Gastroesophageal sphincter (tissue), 4 donors: ENCODE data around the gene ZMIZ1. TPM values are rescaled to one million over a fixed set of nuclear protein-coding genes. Genes with fewer than 3 reads are reported as not detected.

Experiments used
- ATAC-seq: fragments of 150-250 bp; one replicate; pipeline ENCODE4 v1.9.1; 2016; ENCODE audit warnings: mild to moderate bottlenecking, moderate library complexity
- H3K27ac ChIP-seq, 4 donors: fragments of 200-600 bp; sonication (generic) in 3 of 4; 1 replicate in 3 of 4; 2 replicates in 1 of 4; pipeline ENCODE4 v1.5.1; 2016 to 2019
- H3K27me3 ChIP-seq: fragments of 200-600 bp; sonication (generic); one replicate; pipeline ENCODE4 v1.5.1; 2019
- H3K36me3 ChIP-seq, 2 donors: fragments of 200-600 bp; sonication (generic); one replicate each; pipeline ENCODE4 v1.5.1; 2019; ENCODE audit warnings: control low read depth in 1 of 2
- H3K4me1 ChIP-seq, 3 donors: fragments of 200-600 bp; sonication (generic); 1 replicate in 2 of 3; 2 replicates in 1 of 3; pipeline ENCODE4 v1.5.1; 2016 to 2019; ENCODE audit warnings: control low read depth in 2 of 3
- H3K4me3 ChIP-seq, 2 donors: fragments of 200-600 bp; sonication (generic); one replicate each; pipeline ENCODE4 v1.5.1; 2019; ENCODE audit warnings: mild to moderate bottlenecking in 1 of 2, moderate library complexity in 1 of 2
- H3K9me3 ChIP-seq, 3 donors: fragments of 200-600 bp; sonication (generic); one replicate each; pipeline ENCODE4 v1.5.1; 2017 to 2019; ENCODE audit warnings: control low read depth in 2 of 3
- CTCF ChIP-seq, 4 experiments: fragments of 200-600 bp in 2 of 4; fragments of 450-650 bp in 2 of 4; sonication (generic) in 1 of 4; IDR thresholded peaks; one replicate each; pipeline ENCODE4 v1.5.1; 2017 to 2019; ENCODE audit warnings: antibody characterized with exemption in 4 of 4, mild to moderate bottlenecking in 2 of 4, moderate library complexity in 2 of 4
- EP300 ChIP-seq: sonication (generic); formaldehyde crosslinking; IDR thresholded peaks from one replicate; pipeline ENCODE4 v1.6.1; 2017; ENCODE audit warnings: antibody characterized with exemption, mild to moderate bottlenecking
- POLR2A ChIP-seq, 2 donors: fragments of 450-650 bp; IDR thresholded peaks; one replicate each; pipeline ENCODE4 v1.6.1; 2017; ENCODE audit warnings: antibody characterized with exemption in 2 of 2, mild to moderate bottlenecking in 2 of 2, moderate library complexity in 1 of 2
- POLR2AphosphoS5 ChIP-seq: sonication (generic); formaldehyde crosslinking; IDR thresholded peaks from one replicate; pipeline ENCODE4 v1.6.1; 2017; ENCODE audit warnings: antibody characterized with exemption
- WGBS, 2 donors: methylation state at CpG; one replicate each; pipeline ENCODE4 v1.1.5; 2018; ENCODE audit warnings: low coverage in 1 of 2; 5-methylcytosine and 5-hydroxymethylcytosine counted together
- total RNA-seq, 4 donors: library from RNA; depleted of rRNA; stranded (reverse); fragments of >200 nt; gene quantifications; one replicate each; pipeline ENCODE4 v1.1.0, GENCODE V29; 2016

The ZMIZ1 gene
- total RNA-seq, 4 donors from 2014 or later: 36.3 to 79.2 (median 67.1) TPM

GRCh38 chr10:79221110-79222051 is 152.6 kb downstream of the ZMIZ1 start:
- H3K4me3 ChIP-seq: no peak overlapping the region
- TF ChIP-seq CTCF (IDR thresholded peaks at IDR 0.05) (peak in 3 of 4 experiments; percentile 14 to 44 (median 43)), POLR2AphosphoS5 (peak; percentile 72), EP300 (no peak), POLR2A (IDR thresholded peaks at IDR 0.05) (no peak)
- peaks cover 0 to 45% of the 10 kb centered on the region in 2 donors for H3K36me3 ChIP-seq
- no peaks in the 10 kb centered on the region for H3K27me3 ChIP-seq
- peaks cover 8 to 76% (median 53%) of the 10 kb centered on the region in 3 donors for H3K4me1 ChIP-seq
- 0 to 31% methylated on average over 4 to 7 of the region's 38 CpGs for whole genome bisulfite sequencing, 2 donors
- ATAC-seq: peak; percentile 63
- peak overlapping the region; percentile 4 to 87 (median 86) for H3K27ac ChIP-seq
- no peaks in the 10 kb centered on the region for H3K9me3 ChIP-seq

GRCh38 chr10:79222186-79222585 is 153.4 kb downstream of the ZMIZ1 start:
- peaks cover 8 to 76% (median 53%) of the 10 kb centered on the region in 3 donors for H3K4me1 ChIP-seq
- H3K27ac ChIP-seq: peak overlapping the region; percentile 4 to 87 (median 86)
- no peak for ATAC-seq

DNA sequence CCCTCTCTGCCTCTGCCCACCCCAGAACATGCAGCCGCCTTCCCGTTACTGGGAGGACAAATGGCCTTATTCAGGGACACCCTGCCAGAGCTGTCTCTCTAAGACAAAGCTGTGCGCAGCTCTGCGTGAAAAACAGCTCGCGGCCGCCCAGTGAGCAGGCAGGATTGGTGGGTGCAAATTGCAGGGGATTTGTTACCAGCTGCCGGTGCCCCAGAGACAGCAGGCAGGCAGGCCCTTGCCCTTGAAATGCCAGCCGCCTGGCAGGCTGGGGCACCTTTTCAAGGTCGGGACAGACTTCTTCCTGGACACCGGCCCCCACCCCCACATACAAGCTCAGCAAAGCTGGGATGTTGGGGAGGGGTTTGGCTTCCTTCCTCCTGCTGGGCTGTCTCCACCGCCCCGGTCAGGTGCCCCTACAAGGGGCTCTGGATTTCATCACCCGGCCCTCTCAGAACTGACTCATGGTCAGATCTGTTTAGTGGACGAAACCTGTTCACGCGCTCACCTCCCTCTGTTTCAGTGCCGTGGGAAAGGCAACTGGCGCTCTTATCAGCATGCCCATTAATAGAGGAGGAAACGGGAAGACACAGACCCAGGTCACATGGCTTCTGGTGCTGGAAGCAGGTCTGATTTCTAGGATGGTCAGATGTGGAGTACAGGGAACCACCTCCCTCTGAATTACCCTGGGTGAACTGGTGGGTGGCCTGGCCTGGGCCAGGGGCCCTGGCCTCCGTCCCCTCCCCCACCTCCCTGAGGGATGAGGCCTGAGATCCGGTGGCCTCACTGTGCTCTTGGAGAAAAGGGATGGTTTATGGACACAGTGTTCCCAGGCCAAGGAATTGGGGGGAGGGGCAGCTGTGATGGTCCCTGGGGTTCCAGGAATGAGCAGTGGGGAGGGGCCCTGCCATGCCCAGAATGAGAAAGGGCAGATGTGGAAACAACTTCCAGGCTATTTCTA is 154.6 kb downstream of the ZMIZ1 start:
- peaks cover 0 to 44% of the 10 kb centered on the region in 2 donors for H3K36me3 ChIP-seq
- H3K9me3 ChIP-seq: no peaks in the 10 kb centered on the region
- ATAC-seq: peak; percentile 71
- peaks cover 8 to 84% (median 53%) of the 10 kb centered on the region in 3 donors for H3K4me1 ChIP-seq
- H3K4me3 ChIP-seq: no peak overlapping the region
- WGBS, 2 donors: 40% methylated on average over 2 of the region's 22 CpGs; no CpG with 5 or more reads in 1 of the 2 donors
- no peaks in the 10 kb centered on the region for H3K27me3 ChIP-seq
- peak overlapping the region; percentile 4 to 87 (median 86) for H3K27ac ChIP-seq
- TF ChIP-seq POLR2A (IDR thresholded peaks at IDR 0.05) (no peak), CTCF (IDR thresholded peaks at IDR 0.05) (no peak), EP300 (peak; percentile 55), POLR2AphosphoS5 (peak; percentile 89)

More at GRCh38 chr10:79222186-79222585, 153.4 kb downstream of the ZMIZ1 start:
- TF ChIP-seq POLR2A (IDR thresholded peaks at IDR 0.05) (no peak), POLR2AphosphoS5 (no peak), CTCF (IDR thresholded peaks at IDR 0.05) (no peak), EP300 (no peak)
- Histone ChIP-seq H3K27me3 (no peaks in the 10 kb centered on the region), H3K9me3 (no peaks in the 10 kb centered on the region), H3K4me3 (no peak overlapping the region), H3K36me3 (peaks cover 0 to 45% of the 10 kb centered on the region in 2 donors)
- WGBS, 2 donors: 31 to 40% methylated on average over 1 to 4 of the region's 7 CpGs

- no peak for TF ChIP-seq CTCF (IDR thresholded peaks at IDR 0.05)
- TF ChIP-seq EP300: no peak
- no peak for TF ChIP-seq POLR2AphosphoS5
- no peak for TF ChIP-seq POLR2A (IDR thresholded peaks at IDR 0.05)
- no peak overlapping the region for H3K4me3 ChIP-seq
- no peaks in the 10 kb centered on the region for H3K27me3 ChIP-seq
- no peak for ATAC-seq
- H3K36me3 ChIP-seq: peaks cover 0 to 46% of the 10 kb centered on the region in 2 donors
- H3K27ac ChIP-seq: peak overlapping the region in 3 of 4 donors; percentile 84 to 87 (median 87)
- H3K4me1 ChIP-seq: peaks cover 8 to 84% (median 49%) of the 10 kb centered on the region in 3 donors
- 60 to 72% methylated on average over 3 to 5 of the region's 11 CpGs for WGBS, 2 donors
- H3K9me3 ChIP-seq: no peaks in the 10 kb centered on the region
Measured at GRCh38 chr10:79224263-79224949, 155.6 kb downstream of the ZMIZ1 start.
